Measurements from ENCODE around the gene VSX2.

DNA sequence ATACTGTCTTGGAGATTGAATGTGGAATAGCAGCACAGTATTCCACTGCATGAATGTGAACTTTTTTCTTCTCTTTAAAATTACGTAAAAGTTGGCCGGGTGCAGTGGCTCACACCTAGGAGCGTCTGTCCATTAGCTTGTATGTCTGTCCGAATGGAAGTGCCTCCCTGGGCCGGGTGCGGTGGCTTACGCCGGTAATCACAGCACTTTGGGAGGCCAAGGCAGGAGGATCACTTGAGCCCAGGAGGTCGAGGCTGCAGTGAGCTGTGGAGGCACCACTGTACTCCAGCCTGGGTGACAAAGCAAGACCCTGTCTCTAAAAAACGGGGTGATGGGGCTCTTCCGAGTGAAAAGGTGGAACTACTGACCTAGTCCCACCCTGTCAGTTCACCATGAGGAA lies 22.6 kb upstream of the VSX2 start:
- TF ChIP-seq EZH2 (IDR thresholded peaks at IDR 0.05; ENCODE audit: borderline replicate concordance, insufficient read depth, low read depth, low read length, poor library complexity, severe bottlenecking): no peak
- TF ChIP-seq, protein P1, sequence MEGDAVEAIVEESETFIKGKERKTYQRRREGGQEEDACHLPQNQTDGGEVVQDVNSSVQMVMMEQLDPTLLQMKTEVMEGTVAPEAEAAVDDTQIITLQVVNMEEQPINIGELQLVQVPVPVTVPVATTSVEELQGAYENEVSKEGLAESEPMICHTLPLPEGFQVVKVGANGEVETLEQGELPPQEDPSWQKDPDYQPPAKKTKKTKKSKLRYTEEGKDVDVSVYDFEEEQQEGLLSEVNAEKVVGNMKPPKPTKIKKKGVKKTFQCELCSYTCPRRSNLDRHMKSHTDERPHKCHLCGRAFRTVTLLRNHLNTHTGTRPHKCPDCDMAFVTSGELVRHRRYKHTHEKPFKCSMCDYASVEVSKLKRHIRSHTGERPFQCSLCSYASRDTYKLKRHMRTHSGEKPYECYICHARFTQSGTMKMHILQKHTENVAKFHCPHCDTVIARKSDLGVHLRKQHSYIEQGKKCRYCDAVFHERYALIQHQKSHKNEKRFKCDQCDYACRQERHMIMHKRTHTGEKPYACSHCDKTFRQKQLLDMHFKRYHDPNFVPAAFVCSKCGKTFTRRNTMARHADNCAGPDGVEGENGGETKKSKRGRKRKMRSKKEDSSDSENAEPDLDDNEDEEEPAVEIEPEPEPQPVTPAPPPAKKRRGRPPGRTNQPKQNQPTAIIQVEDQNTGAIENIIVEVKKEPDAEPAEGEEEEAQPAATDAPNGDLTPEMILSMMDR (IDR thresholded peaks at IDR 0.05): no peak
